ENCODE measurements around the gene NUAK1. TPM values are rescaled to one million over a fixed set of nuclear protein-coding genes. Genes with fewer than 3 reads are reported as not detected.

Gene NUAK1
- polyA plus RNA-seq, 1 donor from 2014 or later, result 8.3 TPM

GRCh38 chr12:106048016-106048415 lies 90.7 kb downstream of the NUAK1 start:
- Histone ChIP-seq H4K20me1 (ENCODE audit: insufficient read depth) (no peaks in the 10 kb centered on the region), H3K4me2 (ENCODE audit: low read length) (no peak overlapping the region), H3F3A (ENCODE audit: insufficient read depth, low read length, poor library complexity, severe bottlenecking) (no peaks in the 10 kb centered on the region), H3K79me2 (replicated peaks; ENCODE audit: insufficient read depth, low read length) (no peaks in the 10 kb centered on the region), H3K27ac (ENCODE audit: low read length) (no peak overlapping the region), H3K36me3 (ENCODE audit: insufficient read depth, low read length) (no peaks in the 10 kb centered on the region), H3K27me3 (ENCODE audit: insufficient read depth, low read depth, low read length) (no peaks in the 10 kb centered on the region), H3K9ac (ENCODE audit: low read length) (no peak overlapping the region), H2AFZ (ENCODE audit: low read depth, low read length) (no peak overlapping the region), H3K9me2 (ENCODE audit: insufficient read depth, low read length) (no peaks in the 10 kb centered on the region), H3K9me3 (ENCODE audit: low read length) (no peaks in the 10 kb centered on the region), H3K4me3 (ENCODE audit: low read length) (no peak overlapping the region)
- TF ChIP-seq CTCF (IDR thresholded peaks at IDR 0.05; ENCODE audit: poor library complexity, severe bottlenecking), result no peak
- no peak for TF ChIP-seq RAD21 (conservative IDR thresholded peaks at IDR 0.05)
- TF ChIP-seq EZH2 (IDR thresholded peaks at IDR 0.05; ENCODE audit: borderline replicate concordance, insufficient read depth, low read length, poor library complexity, severe bottlenecking), result no peak
- no peak for TF ChIP-seq EP300 (conservative IDR thresholded peaks at IDR 0.05; ENCODE audit: poor library complexity, severe bottlenecking)
- no peak for TF ChIP-seq TAF1 (IDR thresholded peaks at IDR 0.05; ENCODE audit: low read depth)
- no peak for TF ChIP-seq REST (IDR thresholded peaks at IDR 0.05; ENCODE audit: borderline replicate concordance)
- TF ChIP-seq SMC3 (conservative IDR thresholded peaks at IDR 0.05; ENCODE audit: poor library complexity), result no peak

- Histone ChIP-seq H2AFZ (ENCODE audit: low read depth, low read length) (no peak overlapping the region), H3F3A (ENCODE audit: insufficient read depth, low read length, poor library complexity, severe bottlenecking) (no peaks in the 10 kb centered on the region), H3K27me3 (ENCODE audit: insufficient read depth, low read depth, low read length) (no peaks in the 10 kb centered on the region), H3K79me2 (replicated peaks; ENCODE audit: insufficient read depth, low read length) (no peaks in the 10 kb centered on the region), H3K9me3 (ENCODE audit: low read length) (no peaks in the 10 kb centered on the region), H3K9ac (ENCODE audit: low read length) (no peak overlapping the region), H3K36me3 (ENCODE audit: insufficient read depth, low read length) (no peaks in the 10 kb centered on the region), H4K20me1 (ENCODE audit: insufficient read depth) (no peaks in the 10 kb centered on the region), H3K4me2 (ENCODE audit: low read length) (no peak overlapping the region), H3K9me2 (ENCODE audit: insufficient read depth, low read length) (no peaks in the 10 kb centered on the region), H3K4me3 (ENCODE audit: low read length) (no peak overlapping the region), H3K27ac (ENCODE audit: low read length) (no peak overlapping the region)
- TF ChIP-seq TAF1 (IDR thresholded peaks at IDR 0.05; ENCODE audit: low read depth) (no peak), EZH2 (IDR thresholded peaks at IDR 0.05; ENCODE audit: borderline replicate concordance, insufficient read depth, low read length, poor library complexity, severe bottlenecking) (no peak), CTCF (IDR thresholded peaks at IDR 0.05; ENCODE audit: poor library complexity, severe bottlenecking) (no peak), SMC3 (conservative IDR thresholded peaks at IDR 0.05; ENCODE audit: poor library complexity) (no peak), POLR2AphosphoS5 (IDR thresholded peaks at IDR 0.05) (no peak), REST (IDR thresholded peaks at IDR 0.05; ENCODE audit: borderline replicate concordance) (no peak), RAD21 (conservative IDR thresholded peaks at IDR 0.05) (no peak), EP300 (conservative IDR thresholded peaks at IDR 0.05; ENCODE audit: poor library complexity, severe bottlenecking) (no peak), MXI1 (conservative IDR thresholded peaks at IDR 0.05; ENCODE audit: poor library complexity, severe bottlenecking) (no peak)
Measured at GRCh38 chr12:106046947-106047346, 91.8 kb downstream of the NUAK1 start.
